Nephron (organoid): ENCODE data around the gene PTHLH.

Experiments used
- H3K27ac Mint-ChIP-seq, 3 experiments: 2 replicates each; pipeline ENCODE4 v1.8.0; 2020; ENCODE audit warnings: mixed read lengths in 3 of 3, mild to moderate bottlenecking in 2 of 3, moderate library complexity in 1 of 3
- H3K27me3 Mint-ChIP-seq: 2 replicates; pipeline ENCODE4 v1.8.0; 2021; ENCODE audit warnings: low read depth, mild to moderate bottlenecking, moderate library complexity, mixed read lengths
- H3K36me3 Mint-ChIP-seq: 2 replicates; pipeline ENCODE4 v1.8.0; 2020; ENCODE audit warnings: low read depth, mixed read lengths
- H3K4me1 Mint-ChIP-seq: 2 replicates; pipeline ENCODE4 v1.8.0; 2020; ENCODE audit warnings: mixed read lengths
- H3K4me3 Mint-ChIP-seq, 3 experiments: 2 replicates each; pipeline ENCODE4 v1.8.0; 2020; ENCODE audit warnings: mild to moderate bottlenecking in 3 of 3, mixed read lengths in 3 of 3, moderate library complexity in 2 of 3
- H3K9me3 Mint-ChIP-seq: 2 replicates; pipeline ENCODE4 v1.8.0; 2020; ENCODE audit warnings: mixed read lengths
- CTCF ChIP-seq, 3 experiments: fragments of 200-600 bp; sonication (generic); IDR thresholded peaks; one replicate each; pipeline ENCODE4 v1.5.0; 2021; ENCODE audit warnings: antibody characterized with exemption in 3 of 3; ENCODE audit not compliant: unreplicated experiment in 3 of 3

PTHLH gene

DNA sequence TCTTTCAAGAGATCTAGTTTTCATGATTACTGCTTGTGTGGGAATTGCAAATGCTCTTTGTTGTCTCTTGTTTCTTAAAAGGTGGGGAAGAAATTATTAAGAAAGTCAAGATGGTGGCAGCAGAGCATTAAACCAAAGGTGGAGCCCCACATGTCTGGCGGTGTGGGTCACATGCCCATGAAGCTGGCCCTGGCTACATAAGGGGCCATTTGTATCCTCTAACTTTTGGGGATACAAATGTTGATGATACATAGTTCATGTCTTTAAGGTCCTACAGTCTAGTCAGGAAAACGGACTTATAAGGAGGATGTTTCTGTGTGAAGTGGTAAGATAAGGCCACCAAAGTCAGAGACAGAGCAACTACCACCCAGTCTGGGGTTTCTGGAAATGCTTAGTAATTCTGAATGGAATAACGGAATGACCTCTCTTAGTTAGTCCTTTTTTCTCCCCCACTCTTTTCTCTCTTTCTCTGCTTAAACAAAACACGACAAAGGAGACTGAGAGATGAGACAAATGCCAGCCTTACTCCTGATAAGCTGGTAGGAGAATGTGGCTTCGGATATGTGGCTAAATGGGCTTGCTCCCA is 39.9 kb upstream of the PTHLH start:
- no peaks in the 10 kb centered on the region for H3K4me1 Mint-ChIP-seq
- TF ChIP-seq CTCF (IDR thresholded peaks at IDR 0.05; ENCODE audit: unreplicated experiment in 3 of 3): no peak
- no peaks in the 10 kb centered on the region for H3K9me3 Mint-ChIP-seq
- no peak overlapping the region for H3K4me3 Mint-ChIP-seq
- H3K27me3 Mint-ChIP-seq: no peaks in the 10 kb centered on the region
- no peak overlapping the region for H3K27ac Mint-ChIP-seq
- H3K36me3 Mint-ChIP-seq: no peaks in the 10 kb centered on the region

DNA sequence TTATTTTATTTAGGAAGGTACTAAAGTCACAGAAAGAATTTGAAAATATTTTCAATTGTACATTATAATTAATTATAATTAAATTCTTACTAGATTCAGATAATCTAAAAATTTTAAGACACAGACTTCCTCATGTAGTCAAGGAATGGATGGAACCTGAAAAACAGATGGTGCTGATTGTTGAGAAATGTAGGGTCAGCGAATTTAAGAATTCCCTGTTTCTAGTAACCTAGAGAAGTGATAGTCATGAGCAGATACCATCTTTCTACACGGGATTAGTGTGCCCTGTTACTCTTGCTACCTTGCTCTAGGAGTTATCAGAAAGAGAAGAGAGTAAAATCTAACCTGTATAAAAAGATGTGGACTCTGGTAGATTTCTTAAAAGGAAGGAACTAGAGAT is 37.5 kb upstream of the PTHLH start:
- H3K27me3 Mint-ChIP-seq: no peaks in the 10 kb centered on the region
- TF ChIP-seq CTCF (IDR thresholded peaks at IDR 0.05; ENCODE audit: unreplicated experiment in 3 of 3): no peak

GRCh38 chr12:27999970-28000369 is 27.4 kb upstream of the PTHLH start:
- no peak for TF ChIP-seq CTCF (IDR thresholded peaks at IDR 0.05; ENCODE audit: unreplicated experiment in 3 of 3)
- Mint-ChIP-seq H3K4me3 (no peak overlapping the region), H3K36me3 (no peaks in the 10 kb centered on the region), H3K27ac (no peak overlapping the region), H3K27me3 (peaks cover 5% of the 10 kb centered on the region), H3K9me3 (no peaks in the 10 kb centered on the region), H3K4me1 (no peaks in the 10 kb centered on the region)

More for the DNA sequence above, 37.5 kb upstream of the PTHLH start:
- no peaks in the 10 kb centered on the region for H3K9me3 Mint-ChIP-seq
- H3K4me1 Mint-ChIP-seq: no peaks in the 10 kb centered on the region
- no peaks in the 10 kb centered on the region for H3K36me3 Mint-ChIP-seq
- no peak overlapping the region for H3K27ac Mint-ChIP-seq
- H3K4me3 Mint-ChIP-seq: no peak overlapping the region

DNA sequence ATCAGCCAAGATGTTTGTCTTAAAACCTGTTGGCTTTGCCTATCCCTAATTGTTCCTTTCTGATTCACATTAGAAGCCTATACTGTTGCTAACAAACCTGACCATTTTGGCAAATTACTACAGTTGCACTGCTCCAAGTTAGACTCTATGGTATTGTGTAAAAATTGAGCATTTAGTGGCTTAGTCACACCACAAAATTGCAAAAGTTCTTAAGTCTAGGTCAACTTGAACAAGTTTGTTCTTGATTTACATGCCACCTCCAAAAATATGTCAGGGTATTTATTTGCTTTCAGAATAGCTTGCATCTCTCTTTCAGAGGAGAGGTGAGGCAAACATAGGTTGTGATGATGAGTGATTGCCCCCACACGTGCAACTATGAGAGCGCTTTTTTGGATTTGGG is 27.0 kb upstream of the PTHLH start:
- Mint-ChIP-seq H3K36me3 (no peaks in the 10 kb centered on the region), H3K27me3 (peaks cover 5% of the 10 kb centered on the region), H3K4me1 (no peaks in the 10 kb centered on the region), H3K4me3 (no peak overlapping the region), H3K27ac (no peak overlapping the region), H3K9me3 (no peaks in the 10 kb centered on the region)
- TF ChIP-seq CTCF (IDR thresholded peaks at IDR 0.05; ENCODE audit: unreplicated experiment in 3 of 3): no peak

DNA sequence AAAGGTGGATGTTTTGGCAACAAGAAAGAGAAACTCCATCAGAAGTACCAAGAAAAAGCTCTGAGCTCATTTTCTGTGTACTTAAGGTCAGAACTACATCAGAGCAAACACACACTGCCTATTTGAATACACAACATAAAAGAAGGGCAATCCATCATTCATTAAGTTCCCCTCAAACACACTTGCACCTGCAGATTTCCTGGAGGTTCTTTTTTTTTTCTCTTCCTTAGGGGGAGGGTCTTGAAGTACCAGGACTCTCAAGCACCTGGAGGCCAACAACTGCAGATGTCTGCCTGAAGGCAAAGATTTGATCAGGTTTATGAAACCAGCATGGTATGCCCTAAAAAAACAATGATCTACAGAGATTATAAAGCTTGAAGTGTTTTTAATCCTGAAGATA is 26.1 kb upstream of the PTHLH start:
- TF ChIP-seq CTCF (IDR thresholded peaks at IDR 0.05; ENCODE audit: unreplicated experiment in 3 of 3): no peak
- no peaks in the 10 kb centered on the region for H3K36me3 Mint-ChIP-seq
- no peaks in the 10 kb centered on the region for H3K4me1 Mint-ChIP-seq
- no peak overlapping the region for H3K27ac Mint-ChIP-seq
- H3K9me3 Mint-ChIP-seq: no peaks in the 10 kb centered on the region
- H3K27me3 Mint-ChIP-seq: peaks cover 5% of the 10 kb centered on the region
- no peak overlapping the region for H3K4me3 Mint-ChIP-seq

GRCh38 chr12:27998170-27998569 is 25.6 kb upstream of the PTHLH start:
- Mint-ChIP-seq H3K27ac (no peak overlapping the region), H3K4me1 (no peaks in the 10 kb centered on the region), H3K9me3 (no peaks in the 10 kb centered on the region), H3K36me3 (no peaks in the 10 kb centered on the region), H3K27me3 (peaks cover 5% of the 10 kb centered on the region), H3K4me3 (no peak overlapping the region)
- TF ChIP-seq CTCF (IDR thresholded peaks at IDR 0.05; ENCODE audit: unreplicated experiment in 3 of 3): no peak
